GM18873 (cell line): Measurements from ENCODE around the gene TRABD2A.
"Not testable (repeated sequence)": the region's sequence is repeated elsewhere in the genome, so short reads cannot be mapped to it uniquely, and the experiment has no call there.

Experiments
- ATAC-seq: cut with Tn5 transposase; IDR thresholded peaks from one replicate; pipeline ENCODE4 v1.9.1; 2021; ENCODE audit warnings: mild to moderate bottlenecking, moderate library complexity, moderate number of reproducible peaks; ENCODE audit not compliant: unreplicated experiment, low FRiP score

Gene TRABD2A, protein sequence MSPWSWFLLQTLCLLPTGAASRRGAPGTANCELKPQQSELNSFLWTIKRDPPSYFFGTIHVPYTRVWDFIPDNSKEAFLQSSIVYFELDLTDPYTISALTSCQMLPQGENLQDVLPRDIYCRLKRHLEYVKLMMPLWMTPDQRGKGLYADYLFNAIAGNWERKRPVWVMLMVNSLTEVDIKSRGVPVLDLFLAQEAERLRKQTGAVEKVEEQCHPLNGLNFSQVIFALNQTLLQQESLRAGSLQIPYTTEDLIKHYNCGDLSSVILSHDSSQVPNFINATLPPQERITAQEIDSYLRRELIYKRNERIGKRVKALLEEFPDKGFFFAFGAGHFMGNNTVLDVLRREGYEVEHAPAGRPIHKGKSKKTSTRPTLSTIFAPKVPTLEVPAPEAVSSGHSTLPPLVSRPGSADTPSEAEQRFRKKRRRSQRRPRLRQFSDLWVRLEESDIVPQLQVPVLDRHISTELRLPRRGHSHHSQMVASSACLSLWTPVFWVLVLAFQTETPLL

DNA sequence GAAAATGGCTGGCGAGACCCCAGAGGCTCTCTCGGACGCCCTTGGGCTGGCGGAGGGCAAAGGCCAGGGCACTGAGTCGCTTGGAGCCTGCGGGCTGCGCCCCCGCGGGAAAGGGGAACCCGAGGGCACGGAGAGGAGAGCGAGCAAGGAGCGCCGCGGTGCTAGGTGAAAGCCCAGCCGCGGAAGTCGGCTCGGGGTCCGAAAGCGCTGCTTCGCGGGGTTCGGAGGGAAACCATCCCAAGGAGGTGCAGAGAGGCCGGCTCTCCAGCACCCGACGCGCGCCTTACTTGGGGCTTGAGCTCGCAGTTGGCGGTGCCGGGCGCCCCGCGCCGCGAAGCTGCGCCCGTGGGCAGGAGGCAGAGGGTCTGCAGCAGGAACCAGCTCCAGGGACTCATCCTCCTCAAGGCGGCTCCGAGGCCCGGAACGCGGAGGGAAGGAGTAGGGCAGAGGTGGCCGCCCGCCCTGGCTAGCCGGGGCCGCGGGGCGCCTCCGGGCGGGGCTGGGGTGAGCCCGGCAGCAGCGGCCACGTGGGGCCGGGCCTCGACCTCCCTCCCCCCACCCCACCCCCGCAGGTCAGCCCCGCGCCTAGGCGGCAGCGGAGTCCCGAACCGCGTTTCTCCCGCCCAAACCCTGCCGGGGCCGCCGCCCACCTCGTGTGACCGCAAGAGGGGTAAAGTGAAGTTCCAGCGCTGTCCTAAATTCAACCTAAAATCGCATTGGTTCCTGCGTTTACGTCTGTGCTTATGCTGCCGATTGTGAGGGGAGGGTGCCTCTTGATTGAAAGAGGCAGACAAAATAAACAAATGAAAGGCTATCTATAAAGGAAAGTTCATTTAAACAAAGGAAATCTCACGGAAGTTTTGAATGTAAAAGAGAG lies at the start of gene TRABD2A:
TSS of gene TRABD2A (minus strand) at position 440 of the 877 bp plus-strand sequence. CDS start at position 395, 45 bp downstream.
- ATAC-seq: no peak

DNA sequence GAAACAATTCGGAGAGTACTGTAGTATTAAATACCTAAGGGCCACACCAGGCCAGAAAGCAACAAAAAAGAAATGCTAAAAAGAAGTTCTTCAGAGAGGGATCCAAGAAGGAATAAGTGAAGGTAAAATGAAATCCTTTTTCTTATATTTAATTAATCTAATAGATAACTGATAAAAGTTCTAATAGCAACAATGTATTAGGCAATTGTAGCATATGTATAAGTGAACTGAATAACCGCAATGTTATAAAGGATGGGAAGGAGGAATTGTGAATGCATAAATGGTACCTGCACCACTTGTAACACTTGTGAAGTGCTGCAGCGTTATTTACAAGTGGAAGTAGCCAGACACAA lies 46.4 kb upstream of the TRABD2A start:
- ATAC-seq: no peak

DNA sequence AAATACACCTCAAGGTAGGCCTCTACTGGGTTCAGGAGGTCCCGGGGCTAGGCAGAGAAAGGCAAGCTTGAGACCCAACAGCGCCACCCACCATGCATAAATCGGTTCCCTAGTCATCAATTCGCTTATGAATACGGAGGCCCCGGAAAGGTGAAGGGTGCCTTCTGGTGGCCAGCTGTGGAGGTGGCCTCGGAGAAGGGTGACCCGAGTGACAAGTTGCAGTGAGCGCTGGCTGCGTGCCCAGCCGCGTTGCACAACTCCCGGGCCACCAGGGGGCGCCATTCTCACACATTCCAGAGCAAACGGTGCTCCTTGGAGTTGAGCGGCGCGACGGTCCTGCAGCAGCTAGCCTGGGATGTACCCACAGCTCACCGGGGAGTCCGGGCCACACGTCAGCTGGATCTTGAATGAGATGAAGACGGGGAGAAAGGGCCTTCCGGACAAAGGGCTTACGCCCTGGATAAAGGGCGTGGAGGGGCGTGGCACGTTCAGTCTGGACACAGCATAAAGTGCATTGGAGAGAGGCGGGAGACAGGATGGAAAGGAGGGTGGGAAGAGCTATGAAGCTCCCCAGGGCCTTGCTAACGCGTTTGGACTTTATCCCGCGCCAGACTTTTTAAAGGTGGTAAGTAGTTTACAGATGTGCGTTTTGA lies 45.0 kb upstream of the TRABD2A start:
- peak; percentile 80 for ATAC-seq

DNA sequence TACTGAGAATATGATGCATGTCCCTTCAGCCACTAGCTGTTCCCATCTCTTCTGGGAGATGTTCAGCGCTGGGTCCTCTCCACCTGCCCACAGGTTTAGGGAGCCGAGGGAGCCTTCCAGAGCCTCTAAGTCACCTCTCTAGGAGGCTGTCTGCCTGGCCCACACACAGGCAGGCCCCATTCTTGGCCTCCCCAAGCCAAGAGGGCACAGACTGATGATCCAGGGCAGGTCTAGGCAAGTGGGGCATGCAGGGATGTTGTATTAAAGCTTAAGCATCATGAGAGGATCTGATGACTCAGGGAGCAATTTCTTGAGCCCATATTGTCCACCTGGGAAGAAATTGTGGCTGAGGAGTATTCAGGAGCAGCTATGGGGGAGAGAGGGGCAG lies 44.4 kb upstream of the TRABD2A start:
- no peak for ATAC-seq

DNA sequence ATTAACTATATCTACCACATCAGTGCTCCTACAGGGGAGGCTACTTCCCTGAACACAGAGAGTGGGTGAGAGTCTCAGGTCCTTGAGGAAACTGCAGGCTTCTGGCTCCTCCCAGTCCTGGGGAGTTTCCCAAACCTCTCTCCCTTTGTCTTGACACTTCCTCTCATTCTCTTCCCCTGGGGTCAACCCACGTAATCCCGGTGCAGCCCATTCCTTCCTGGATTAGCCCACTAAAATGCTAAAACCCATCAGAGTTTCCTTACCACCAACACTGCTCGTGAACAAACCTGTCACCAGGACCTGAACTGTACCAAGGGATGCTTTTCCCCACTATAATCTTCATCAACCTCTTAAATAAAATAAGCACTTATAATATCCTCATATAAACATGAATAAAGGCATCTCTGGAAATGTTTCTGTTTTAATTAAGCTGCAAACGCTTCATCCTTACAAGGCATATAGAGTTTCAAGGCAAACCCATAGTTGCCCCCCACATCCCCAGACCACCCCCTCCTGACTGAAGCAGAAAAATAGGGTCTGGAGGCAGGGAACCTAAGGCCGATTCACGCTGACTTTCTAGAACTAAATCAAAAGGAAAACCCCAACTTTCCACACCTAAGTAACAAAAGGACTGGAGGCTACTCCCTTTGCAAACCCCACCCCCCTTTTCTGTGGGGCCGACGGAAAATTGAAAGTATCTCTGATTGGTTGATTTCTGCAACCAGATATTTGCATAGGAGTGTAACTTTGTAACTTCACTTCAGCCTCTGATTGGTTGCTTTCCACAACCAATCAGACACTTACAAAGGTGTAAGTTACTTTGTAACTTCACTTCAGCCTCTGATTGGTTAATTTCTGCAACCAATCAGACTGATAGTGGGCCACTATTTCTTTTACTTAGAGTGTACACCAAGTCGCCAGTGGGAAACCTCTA lies 43.6 kb upstream of the TRABD2A start:
- ATAC-seq: peak; percentile 23

DNA sequence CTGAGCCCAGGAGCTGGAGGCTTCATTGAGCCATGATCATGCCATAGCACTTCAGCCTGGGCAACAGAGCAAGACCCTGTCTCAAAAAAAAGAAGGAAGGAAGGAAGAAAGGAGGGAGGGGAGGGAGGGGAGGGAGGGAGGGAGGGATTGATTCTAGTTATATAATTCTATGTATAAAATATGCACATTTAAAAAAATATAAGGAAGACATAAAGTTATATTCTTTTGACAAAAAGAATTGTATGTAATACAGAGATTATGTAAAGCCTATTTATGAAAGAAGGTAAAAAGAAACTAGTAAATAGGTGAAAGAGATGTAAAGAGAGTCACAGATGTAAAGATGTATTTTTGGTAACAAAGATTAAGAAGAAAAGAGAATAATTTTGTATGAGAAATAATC lies 42.1 kb upstream of the TRABD2A start:
- ATAC-seq: no peak

DNA sequence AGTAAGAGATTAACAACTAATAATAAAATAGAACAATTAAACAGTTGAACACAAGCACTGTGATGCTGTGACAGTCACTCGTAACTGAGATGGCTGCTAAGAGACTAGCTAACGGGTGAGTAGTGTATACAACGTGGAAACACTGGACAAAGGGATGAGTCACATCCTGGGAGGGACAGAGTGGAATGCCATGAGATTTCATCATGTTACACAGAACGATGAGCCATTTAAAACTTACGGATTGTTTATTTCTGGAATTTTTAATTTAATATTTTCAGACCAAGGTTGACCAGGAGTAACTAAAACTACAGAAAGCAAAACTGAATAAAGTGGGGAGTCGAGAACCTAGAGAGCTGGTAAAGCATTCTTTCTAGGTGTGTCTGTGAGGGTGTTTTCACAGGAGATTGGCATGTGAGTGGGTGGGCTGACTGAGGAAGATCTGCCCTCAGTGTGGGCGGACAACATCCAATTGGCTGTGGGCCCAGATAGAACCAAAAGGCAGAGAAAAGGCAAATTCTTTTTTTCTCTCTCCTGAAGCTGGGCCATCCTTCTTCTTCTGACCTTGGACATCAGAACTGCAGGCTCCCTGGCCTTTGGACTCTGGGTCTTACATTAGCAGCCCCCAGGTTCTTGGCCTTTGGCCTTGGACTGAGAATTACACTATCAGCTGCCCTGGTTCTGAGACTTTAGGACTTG lies 39.1 kb upstream of the TRABD2A start:
- peak; percentile 45 for ATAC-seq

DNA sequence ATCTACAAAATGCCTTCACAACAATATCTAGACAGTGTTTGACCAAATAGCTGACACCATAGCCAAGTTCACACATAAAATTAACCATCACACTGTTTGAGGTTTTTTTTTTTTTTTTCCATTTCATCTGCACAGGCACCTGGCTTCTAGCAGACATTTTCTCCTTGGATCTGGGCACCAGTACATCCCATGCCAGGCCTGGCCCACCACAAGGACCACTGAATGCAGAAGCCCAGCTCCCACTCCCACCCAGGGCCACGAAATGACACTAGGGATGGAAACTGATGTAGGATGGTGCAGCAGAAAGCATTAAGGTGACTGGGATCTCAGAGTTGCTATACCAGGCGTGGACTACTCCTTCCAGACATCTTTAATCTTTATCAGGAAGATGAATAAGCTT lies 37.5 kb upstream of the TRABD2A start:
- ATAC-seq: no peak

DNA sequence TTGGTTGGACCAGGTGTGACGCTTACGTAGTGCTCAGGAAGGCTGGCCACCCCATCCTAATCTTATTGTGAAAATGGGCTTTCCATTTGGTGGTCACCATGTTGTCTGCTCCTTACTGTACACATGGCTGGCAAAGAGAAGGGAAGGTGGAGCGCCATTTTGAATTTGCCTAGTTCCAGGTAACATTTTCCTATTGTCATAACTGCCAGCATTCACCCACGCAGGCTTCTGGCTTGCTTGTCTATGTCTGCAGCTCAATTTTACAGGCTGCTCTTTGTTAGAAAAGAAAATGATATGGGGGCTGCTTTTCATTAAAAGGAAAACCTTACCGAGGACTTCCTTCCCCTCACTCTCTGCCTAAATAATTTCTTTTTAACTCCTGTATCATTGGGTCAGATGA lies 36.9 kb upstream of the TRABD2A start:
- not testable (repeated sequence) for ATAC-seq

DNA sequence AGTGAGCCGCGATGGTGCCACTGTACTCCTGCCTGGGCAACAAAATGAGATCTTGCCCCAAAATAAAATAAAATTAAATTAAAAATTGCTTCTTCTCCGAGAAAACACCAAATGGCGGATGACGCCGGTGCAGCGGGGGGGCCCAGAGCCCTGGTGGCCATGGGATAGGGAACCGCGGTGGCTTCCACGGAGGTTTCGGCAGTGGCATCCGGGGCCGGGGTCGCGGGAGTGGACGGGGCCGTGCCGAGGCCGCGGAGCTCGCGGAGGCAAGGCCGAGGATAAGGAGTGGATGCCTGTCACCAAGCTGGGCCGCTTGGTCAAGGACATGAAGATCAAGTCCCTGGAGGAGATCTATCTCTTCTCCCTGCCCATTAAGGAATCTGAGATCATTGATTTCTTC lies 34.8 kb upstream of the TRABD2A start:
- not testable (repeated sequence) for ATAC-seq

DNA sequence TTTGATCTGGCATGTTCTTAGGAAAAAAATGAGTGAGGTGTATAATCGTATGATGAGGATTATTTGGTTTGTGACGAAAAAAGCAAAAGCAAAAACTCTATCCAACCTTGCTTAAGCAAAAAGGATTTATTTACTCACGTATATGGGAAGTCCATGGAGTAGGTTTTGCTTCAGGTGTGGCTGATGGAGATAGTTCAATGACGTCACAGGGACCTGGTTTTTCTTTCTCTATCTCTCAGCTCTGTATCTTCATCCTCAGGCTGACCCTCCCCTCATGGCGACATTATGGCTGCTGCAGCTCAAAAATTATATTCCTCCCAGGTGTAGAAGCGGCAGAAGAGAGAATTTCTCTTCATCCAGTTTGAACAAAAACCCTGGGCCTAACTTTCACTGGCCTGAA lies 33.5 kb upstream of the TRABD2A start:
- ATAC-seq: no peak

DNA sequence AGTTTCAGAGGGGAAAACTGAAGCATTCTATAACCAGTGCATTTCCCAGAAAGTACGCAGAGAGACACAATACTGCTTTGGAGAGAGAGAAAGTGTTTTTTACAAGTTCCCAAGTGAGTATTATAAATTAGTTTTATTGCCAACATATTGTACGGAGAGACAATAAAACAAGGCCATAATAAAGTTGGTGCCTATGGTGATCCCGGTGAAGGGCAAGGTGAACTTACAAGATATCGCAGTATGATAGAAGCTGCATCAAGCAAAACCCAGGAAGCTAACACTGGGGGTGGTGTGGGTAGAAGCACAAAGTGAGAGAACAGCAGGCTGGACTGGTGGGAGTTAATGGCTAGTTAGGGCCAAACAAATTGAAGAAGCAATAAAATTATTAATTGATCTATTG lies 32.1 kb upstream of the TRABD2A start:
- ATAC-seq: no peak

DNA sequence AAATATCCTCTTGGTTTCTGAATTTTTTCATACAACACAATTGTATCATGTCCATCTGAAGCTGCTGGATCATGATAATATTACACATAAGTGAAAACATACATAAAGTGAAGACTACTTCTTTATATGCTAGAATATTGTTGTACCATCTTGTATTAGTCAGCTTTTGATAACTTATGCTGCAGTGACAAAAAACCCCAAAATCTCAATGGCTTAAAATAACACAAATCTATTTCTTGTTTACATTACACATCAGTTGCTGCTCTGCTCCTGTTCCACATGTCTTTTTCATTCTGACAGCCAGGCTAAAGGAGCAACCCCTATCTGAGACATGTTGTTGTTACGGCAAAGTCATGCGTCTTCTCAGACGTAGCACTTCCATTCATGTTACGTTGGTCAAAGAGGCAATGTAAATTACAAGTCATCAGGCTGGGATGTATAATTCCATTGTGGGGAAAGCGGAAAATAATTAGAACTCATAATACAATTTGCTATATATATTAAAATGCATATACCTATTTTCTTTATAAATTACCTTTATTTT lies 30.3 kb upstream of the TRABD2A start:
- no peak for ATAC-seq

DNA sequence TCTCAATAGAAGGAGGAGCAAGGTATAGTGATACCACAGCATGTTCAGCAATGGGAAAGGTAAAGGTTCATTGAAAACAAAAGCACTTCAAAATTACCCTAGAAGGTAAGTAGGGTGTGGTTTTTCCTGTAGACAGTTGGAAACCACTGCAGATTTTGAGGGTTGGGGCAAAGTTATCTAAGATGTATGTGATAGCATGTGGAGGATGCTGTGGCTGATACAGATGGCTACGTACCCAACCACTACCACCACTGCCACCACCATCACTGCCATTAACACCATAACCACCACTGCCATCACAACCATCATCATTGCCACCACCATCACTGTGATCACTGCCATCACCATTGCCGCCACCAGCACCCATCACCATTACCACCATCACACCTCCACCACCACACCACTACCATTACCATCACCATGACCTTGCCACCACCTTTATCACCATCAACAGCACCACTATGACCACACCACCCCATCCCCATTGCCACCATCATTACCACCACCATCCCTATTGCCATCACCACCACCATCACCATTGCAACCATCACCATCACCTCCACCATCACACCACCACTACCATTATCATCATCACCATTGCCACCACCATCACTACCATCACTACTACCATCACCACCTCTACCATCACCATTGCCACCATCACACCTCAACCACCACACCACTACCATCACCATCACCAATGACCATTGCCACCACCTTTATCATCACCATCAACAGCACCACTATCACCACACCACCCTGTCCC lies 28.2 kb upstream of the TRABD2A start:
- no peak for ATAC-seq

DNA sequence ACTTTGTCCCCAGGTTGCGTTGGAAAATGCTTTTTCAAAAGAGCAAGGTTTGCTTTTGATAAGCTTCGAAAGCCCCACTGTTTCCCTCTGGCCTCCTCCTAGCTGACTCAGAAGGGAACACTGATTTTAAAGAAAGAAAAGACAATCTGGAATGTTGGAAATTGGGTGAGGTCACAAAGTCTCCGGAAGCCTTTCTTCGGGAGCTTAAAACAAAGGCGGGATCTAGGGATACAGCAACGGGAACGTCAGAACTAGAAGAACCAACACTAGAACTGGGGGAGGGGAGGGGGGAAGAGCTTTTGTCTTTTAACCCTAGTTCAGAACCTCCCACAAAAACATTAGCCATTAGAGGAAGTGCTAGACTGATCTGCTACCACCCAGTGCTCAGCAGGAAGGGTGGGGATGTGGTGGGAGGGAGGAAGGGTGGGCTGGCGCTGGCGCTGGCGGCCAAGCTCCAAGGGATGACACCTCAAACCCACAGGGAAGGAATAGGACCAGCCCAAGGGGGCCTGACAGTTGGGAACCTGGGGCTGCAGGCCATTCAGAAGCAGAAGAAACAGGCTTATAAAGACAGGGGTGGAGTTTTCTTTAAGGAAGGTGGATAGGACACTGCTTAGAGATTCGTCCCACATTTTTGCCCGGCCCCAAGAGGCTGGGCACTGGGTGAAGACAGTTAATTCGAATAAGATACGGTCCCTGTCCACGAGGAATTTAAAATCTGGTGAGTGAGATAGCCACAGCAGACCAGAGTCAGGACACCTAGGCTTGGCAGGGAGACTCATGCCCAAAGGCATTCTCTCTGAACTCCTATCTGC lies 26.2 kb upstream of the TRABD2A start:
- ATAC-seq: peak; percentile 29

DNA sequence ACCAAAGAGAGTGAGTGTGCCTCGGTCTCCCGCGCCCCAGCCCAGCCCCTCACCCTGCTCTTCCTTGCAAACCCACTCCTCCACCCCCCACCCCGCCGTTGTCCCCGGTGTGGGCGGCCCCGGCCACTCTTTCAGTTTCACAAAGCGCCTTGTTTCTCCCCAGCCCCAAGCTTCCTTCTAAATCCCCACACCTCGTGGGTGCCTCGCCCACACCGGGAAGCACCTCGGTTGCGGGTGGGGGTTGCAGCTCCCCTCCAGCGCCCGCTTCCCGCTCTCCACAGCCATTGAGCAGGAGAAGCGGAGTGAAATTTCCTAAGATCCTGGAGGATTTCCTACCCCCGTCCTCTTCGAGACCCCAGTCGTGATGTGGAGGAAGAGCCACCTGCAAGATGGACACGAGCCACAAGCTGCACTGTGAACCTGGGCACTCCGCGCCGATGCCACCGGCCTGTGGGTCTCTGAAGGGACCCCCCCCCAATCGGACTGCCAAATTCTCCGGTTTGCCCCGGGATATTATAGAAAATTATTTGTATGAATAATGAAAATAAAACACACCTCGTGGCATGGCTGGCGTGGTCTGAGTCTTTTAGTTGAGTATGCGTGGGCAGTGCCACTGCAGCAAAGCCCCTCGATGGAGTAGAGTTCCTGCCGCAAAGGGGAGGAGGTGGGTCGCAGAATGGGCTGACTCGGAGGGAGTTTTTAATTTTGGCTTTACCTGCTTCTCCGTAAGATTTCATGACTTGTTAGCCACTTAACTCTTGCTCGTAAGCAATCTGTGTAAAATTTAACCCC lies 25.4 kb upstream of the TRABD2A start:
- ATAC-seq: peak; percentile 13
